ENCODE measurements around the gene C2orf76.

The C2orf76 gene

GRCh38 chr2:119301413-119301812, 65.2 kb downstream of the C2orf76 start:
- H3K4me3 ChIP-seq (ENCODE audit: low read depth, low read length), result no peak overlapping the region
- no peak for DNase-seq (ENCODE audit: low read depth)
- TF ChIP-seq, protein P1, sequence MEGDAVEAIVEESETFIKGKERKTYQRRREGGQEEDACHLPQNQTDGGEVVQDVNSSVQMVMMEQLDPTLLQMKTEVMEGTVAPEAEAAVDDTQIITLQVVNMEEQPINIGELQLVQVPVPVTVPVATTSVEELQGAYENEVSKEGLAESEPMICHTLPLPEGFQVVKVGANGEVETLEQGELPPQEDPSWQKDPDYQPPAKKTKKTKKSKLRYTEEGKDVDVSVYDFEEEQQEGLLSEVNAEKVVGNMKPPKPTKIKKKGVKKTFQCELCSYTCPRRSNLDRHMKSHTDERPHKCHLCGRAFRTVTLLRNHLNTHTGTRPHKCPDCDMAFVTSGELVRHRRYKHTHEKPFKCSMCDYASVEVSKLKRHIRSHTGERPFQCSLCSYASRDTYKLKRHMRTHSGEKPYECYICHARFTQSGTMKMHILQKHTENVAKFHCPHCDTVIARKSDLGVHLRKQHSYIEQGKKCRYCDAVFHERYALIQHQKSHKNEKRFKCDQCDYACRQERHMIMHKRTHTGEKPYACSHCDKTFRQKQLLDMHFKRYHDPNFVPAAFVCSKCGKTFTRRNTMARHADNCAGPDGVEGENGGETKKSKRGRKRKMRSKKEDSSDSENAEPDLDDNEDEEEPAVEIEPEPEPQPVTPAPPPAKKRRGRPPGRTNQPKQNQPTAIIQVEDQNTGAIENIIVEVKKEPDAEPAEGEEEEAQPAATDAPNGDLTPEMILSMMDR (IDR thresholded peaks at IDR 0.05; ENCODE audit: insufficient read depth, low read depth, low read length, missing control alignments), result no peak

- no peak for DNase-seq (ENCODE audit: low read depth)
- TF ChIP-seq, protein P1 (IDR thresholded peaks at IDR 0.05; ENCODE audit: insufficient read depth, low read depth, low read length, missing control alignments), result no peak
- no peak overlapping the region for H3K4me3 ChIP-seq (ENCODE audit: low read depth, low read length)
Measured at GRCh38 chr2:119295688-119296375, 70.8 kb downstream of the C2orf76 start.

DNA sequence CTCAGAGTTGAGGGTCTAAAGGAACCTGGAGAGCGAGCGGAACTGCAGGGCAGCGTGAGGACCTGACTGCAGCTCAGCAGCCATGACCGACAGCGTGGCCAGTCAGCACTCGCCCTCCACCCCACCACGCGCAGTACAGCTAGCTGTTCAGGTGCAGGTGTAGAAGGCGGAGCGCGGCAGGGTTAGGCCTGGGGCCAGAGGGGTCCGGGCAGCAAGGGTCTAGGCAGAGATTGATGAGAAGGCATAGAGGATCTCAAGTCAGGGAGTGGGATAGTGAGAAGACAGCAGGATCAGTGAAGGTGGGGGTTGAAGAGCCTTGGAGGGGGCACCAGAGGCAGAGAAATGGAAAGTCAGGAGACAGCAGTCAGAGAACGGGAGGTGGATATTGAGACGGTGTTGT, 72.0 kb downstream of the C2orf76 start:
- H3K4me3 ChIP-seq (ENCODE audit: low read depth, low read length), result no peak overlapping the region
- no peak for DNase-seq (ENCODE audit: low read depth)
- TF ChIP-seq, protein P1 (IDR thresholded peaks at IDR 0.05; ENCODE audit: insufficient read depth, low read depth, low read length, missing control alignments), result no peak

- TF ChIP-seq, protein P1 (IDR thresholded peaks at IDR 0.05; ENCODE audit: insufficient read depth, low read depth, low read length, missing control alignments), result no peak
- DNase-seq (ENCODE audit: low read depth), result no peak
- H3K4me3 ChIP-seq (ENCODE audit: low read depth, low read length), result no peak overlapping the region
Measured at GRCh38 chr2:119293900-119294299, 72.7 kb downstream of the C2orf76 start.

DNA sequence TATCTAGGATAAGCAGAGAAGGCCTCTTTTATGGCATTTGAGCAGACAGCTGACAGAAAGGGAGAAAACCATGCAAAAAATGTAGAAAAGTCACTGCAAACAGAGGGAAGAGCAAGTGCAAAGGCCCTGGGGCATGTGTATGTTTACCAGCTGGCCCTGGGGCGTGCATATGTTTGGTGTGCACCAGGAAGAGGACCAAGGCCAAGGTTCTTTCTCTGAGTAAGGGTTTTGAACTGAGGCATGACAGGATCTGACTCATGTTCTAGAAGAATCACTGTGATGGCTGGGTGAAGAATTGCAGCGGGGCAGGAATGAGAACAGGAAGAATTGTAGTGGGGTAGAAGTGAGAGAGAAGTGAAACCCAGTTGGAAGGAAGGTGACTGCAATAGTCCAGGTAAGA, 73.4 kb downstream of the C2orf76 start:
- TF ChIP-seq, protein P1 (IDR thresholded peaks at IDR 0.05; ENCODE audit: insufficient read depth, low read depth, low read length, missing control alignments), result no peak
- H3K4me3 ChIP-seq (ENCODE audit: low read depth, low read length), result no peak overlapping the region
- no peak for DNase-seq (ENCODE audit: low read depth)

DNA sequence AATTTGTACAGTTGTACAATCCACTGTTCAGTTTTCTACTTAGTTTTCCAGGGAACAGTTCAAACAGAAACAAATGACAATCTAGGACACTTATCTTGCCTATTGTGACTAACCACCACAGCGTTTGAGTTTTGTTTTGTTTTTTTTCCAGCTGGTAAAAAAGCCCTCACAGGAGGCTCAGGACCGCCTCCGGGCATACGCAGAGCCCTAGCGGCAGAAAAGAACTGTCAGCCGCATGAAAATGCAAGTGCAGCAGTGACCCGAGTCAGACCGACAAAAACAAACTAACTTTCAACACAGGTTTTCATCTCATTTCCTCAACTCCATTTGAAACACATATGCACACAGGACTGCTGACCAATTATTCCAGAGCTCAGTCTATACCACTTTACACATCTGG, 74.4 kb downstream of the C2orf76 start:
- no peak overlapping the region for H3K4me3 ChIP-seq (ENCODE audit: low read depth, low read length)
- no peak for DNase-seq (ENCODE audit: low read depth)
- TF ChIP-seq, protein P1 (IDR thresholded peaks at IDR 0.05; ENCODE audit: insufficient read depth, low read depth, low read length, missing control alignments), result no peak

GRCh38 chr2:119291588-119292167, 75.0 kb downstream of the C2orf76 start:
- H3K4me3 ChIP-seq (ENCODE audit: low read depth, low read length), result no peak overlapping the region
- DNase-seq (ENCODE audit: low read depth), result no peak
- TF ChIP-seq, protein P1 (IDR thresholded peaks at IDR 0.05; ENCODE audit: insufficient read depth, low read depth, low read length, missing control alignments), result no peak
